Measurements from ENCODE around the gene MARK4. TPM values are rescaled to one million over a fixed set of nuclear protein-coding genes. Genes with fewer than 3 reads are reported as not detected.

Gene MARK4
- total RNA-seq, 2 donors from 2014 or later, result 18.2 to 24.1 TPM

GRCh38 chr19:45345506-45345860 is 94.4 kb downstream of the MARK4 start:
- Histone ChIP-seq H3K4me1 (peaks cover 0 to 8% of the 10 kb centered on the region in 2 donors), H3K4me3 (no peak overlapping the region), H3K36me3 (no peaks in the 10 kb centered on the region), H3K27me3 (peaks cover 0 to 9% of the 10 kb centered on the region in 2 donors), H3K27ac (no peak overlapping the region), H3K9me3 (no peaks in the 10 kb centered on the region)
- DNase-seq (ENCODE audit: low spot score), result no peak
- TF ChIP-seq CTCF (IDR thresholded peaks at IDR 0.05), result no peak

GRCh38 chr19:45346449-45346848 is 95.4 kb downstream of the MARK4 start:
- Histone ChIP-seq H3K27me3 (peaks cover 0 to 4% of the 10 kb centered on the region in 2 donors), H3K4me1 (no peaks in the 10 kb centered on the region), H3K4me3 (no peak overlapping the region), H3K36me3 (peaks cover 7% of the 10 kb centered on the region), H3K9me3 (no peaks in the 10 kb centered on the region), H3K27ac (no peak overlapping the region)
- no peak for DNase-seq (ENCODE audit: low spot score)
- no peak for TF ChIP-seq CTCF (IDR thresholded peaks at IDR 0.05)

- Histone ChIP-seq H3K9me3 (no peaks in the 10 kb centered on the region), H3K36me3 (peaks cover 18% of the 10 kb centered on the region), H3K27me3 (peaks cover 0 to 4% of the 10 kb centered on the region in 2 donors), H3K4me3 (no peak overlapping the region), H3K4me1 (no peaks in the 10 kb centered on the region), H3K27ac (no peak overlapping the region)
- no peak for DNase-seq (ENCODE audit: low spot score)
- no peak for TF ChIP-seq CTCF (IDR thresholded peaks at IDR 0.05)
Observed at GRCh38 chr19:45347570-45348366, 96.7 kb downstream of the MARK4 start.

GRCh38 chr19:45348367-45349125 is 97.5 kb downstream of the MARK4 start:
- H3K27me3 ChIP-seq, result peaks cover 0 to 4% of the 10 kb centered on the region in 2 donors
- H3K27ac ChIP-seq, result no peak overlapping the region
- no peaks in the 10 kb centered on the region for H3K9me3 ChIP-seq
- no peak for DNase-seq (ENCODE audit: low spot score)
- peaks cover 19% of the 10 kb centered on the region for H3K36me3 ChIP-seq
- no peaks in the 10 kb centered on the region for H3K4me1 ChIP-seq
- H3K4me3 ChIP-seq, result no peak overlapping the region
- no peak for TF ChIP-seq CTCF (IDR thresholded peaks at IDR 0.05)

GRCh38 chr19:45349126-45349415 is 98.0 kb downstream of the MARK4 start:
- no peak for TF ChIP-seq CTCF (IDR thresholded peaks at IDR 0.05)
- peaks cover 19% of the 10 kb centered on the region for H3K36me3 ChIP-seq
- H3K27ac ChIP-seq, result no peak overlapping the region
- no peak for DNase-seq (ENCODE audit: low spot score)
- no peaks in the 10 kb centered on the region for H3K4me1 ChIP-seq
- no peaks in the 10 kb centered on the region for H3K9me3 ChIP-seq
- H3K27me3 ChIP-seq, result peaks cover 0 to 4% of the 10 kb centered on the region in 2 donors
- H3K4me3 ChIP-seq, result no peak overlapping the region

Measured in right atrium auricular region (tissue), 2 donors.